BJ (cell line): Measurements from ENCODE around the gene REX1BD. TPM values are rescaled to one million over a fixed set of nuclear protein-coding genes. Genes with fewer than 3 reads are reported as not detected.

Experiments
- CTCF ChIA-PET: fragments of 350-600 bp; formaldehyde crosslinking; extraction: SDS; loops from one replicate; lab custom pipeline; 2021; ENCODE audit warnings: antibody characterized with exemption, inconsistent platforms; lab: Yijun Ruan, JAX
- POLR2A ChIA-PET: fragments of 300-600 bp; sonication (Branson Sonifier 250); formaldehyde crosslinking; extraction: SDS; loops from one replicate; lab custom pipeline; 2021; ENCODE audit warnings: antibody characterized with exemption; lab: Charles Lee
- DNase-seq: peaks from one replicate; pipeline ENCODE4 v3.0.0-alpha.2; 2011; ENCODE audit warnings: low read depth
- H3K27me3 ChIP-seq: 2 replicates; pipeline ENCODE4 v1.6.0; 2011; ENCODE audit warnings: low read length; ENCODE audit not compliant: control insufficient read depth, insufficient read depth
- H3K36me3 ChIP-seq: 2 replicates; pipeline ENCODE4 v1.5.1; 2011; ENCODE audit warnings: low read length; ENCODE audit not compliant: control insufficient read depth, insufficient read depth
- H3K4me3 ChIP-seq: 2 replicates; pipeline ENCODE4 v1.5.1; 2011; ENCODE audit warnings: low read depth, mild to moderate bottlenecking, control low read depth, low read length
- polyA plus RNA-seq: library from polyadenylated mRNA; depleted of rRNA; stranded (reverse); fragments of >200 nt; gene quantifications from 2 replicates; pipeline ENCODE4 v1.2.3, GENCODE V29; 2011
- TF ChIP-seq, protein P1 (sequence below): IDR thresholded peaks from 2 replicates; pipeline ENCODE4 v1.5.1; 2011; ENCODE audit warnings: low read depth, mild to moderate bottlenecking, control low read depth, inconsistent platforms, low read length, moderate library complexity; ENCODE audit not compliant: insufficient read depth

REX1BD gene
- polyA plus RNA-seq, 1 experiment = 24.3 TPM

DNA sequence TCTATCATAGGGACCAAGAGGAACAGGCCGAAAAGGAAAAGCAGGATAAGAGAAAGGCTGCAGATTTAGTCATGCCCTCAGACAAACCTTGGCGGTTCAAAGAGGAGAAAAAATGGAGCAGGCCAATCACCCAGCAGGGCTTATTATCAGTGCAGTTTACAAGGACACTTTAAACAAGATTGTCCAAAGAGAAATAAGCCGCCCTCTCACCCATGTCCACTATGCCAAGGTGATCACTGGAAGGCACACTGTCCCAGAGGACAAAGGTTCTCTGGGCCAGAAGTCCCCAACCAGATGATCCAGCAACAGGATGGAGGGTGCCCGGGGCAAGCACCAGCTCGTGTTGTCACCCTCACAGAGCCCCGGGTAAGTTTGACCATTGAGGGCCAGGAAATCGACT, 8.3 kb upstream of the REX1BD start:
- Histone ChIP-seq H3K4me3 (no peak overlapping the region), H3K36me3 (peaks cover 9% of the 10 kb centered on the region), H3K27me3 (no peaks in the 10 kb centered on the region; the same call in 1 of the 2 replicates)
- ChIA-PET CTCF (interaction anchor here (0.6 to 2.4 kb wide), 5 partner anchors 8 to 93 kb away, joined by 3 to 14 read pairs (median 3); partner anchors contain the start of gene REX1BD), POLR2A (no interaction called here)
- TF ChIP-seq, protein P1, sequence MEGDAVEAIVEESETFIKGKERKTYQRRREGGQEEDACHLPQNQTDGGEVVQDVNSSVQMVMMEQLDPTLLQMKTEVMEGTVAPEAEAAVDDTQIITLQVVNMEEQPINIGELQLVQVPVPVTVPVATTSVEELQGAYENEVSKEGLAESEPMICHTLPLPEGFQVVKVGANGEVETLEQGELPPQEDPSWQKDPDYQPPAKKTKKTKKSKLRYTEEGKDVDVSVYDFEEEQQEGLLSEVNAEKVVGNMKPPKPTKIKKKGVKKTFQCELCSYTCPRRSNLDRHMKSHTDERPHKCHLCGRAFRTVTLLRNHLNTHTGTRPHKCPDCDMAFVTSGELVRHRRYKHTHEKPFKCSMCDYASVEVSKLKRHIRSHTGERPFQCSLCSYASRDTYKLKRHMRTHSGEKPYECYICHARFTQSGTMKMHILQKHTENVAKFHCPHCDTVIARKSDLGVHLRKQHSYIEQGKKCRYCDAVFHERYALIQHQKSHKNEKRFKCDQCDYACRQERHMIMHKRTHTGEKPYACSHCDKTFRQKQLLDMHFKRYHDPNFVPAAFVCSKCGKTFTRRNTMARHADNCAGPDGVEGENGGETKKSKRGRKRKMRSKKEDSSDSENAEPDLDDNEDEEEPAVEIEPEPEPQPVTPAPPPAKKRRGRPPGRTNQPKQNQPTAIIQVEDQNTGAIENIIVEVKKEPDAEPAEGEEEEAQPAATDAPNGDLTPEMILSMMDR = no peak
- no peak for DNase-seq

DNA sequence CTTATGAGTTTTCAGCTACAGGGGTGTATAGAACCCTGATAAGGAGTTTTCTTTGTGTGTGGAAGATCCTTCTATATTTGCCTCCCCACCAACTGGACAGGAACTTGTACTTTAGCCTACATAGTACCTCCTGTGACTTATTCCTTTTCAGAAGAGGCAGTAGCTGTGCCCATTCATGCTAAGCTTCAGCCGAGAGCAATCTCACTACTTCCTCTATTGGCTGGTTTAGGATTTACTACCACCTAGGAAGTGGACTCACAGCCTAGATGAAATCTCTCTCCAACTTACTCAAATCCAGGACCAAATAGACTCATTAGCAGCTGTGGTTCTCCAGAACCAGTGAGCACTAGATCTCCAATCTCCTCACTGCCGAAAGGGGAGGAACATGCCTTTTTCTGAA, 2.3 kb upstream of the REX1BD start:
- Histone ChIP-seq H3K27me3 (no peaks in the 10 kb centered on the region; the same call in 1 of the 2 replicates), H3K36me3 (peaks cover 4% of the 10 kb centered on the region), H3K4me3 (no peak overlapping the region)
- TF ChIP-seq, protein P1 = no peak
- CTCF ChIA-PET = interaction anchor here (1.1 to 5.3 kb wide), 6 partner anchors 8 to 280 kb away, joined by 4 to 37 read pairs (median 8); partner anchors contain the start of gene UBA52
- DNase-seq = no peak
- POLR2A ChIA-PET = interaction anchor here (0.6 kb wide), 1 partner anchor 28 kb away, joined by 10 read pairs; no protein-coding TSS in a partner anchor

DNA sequence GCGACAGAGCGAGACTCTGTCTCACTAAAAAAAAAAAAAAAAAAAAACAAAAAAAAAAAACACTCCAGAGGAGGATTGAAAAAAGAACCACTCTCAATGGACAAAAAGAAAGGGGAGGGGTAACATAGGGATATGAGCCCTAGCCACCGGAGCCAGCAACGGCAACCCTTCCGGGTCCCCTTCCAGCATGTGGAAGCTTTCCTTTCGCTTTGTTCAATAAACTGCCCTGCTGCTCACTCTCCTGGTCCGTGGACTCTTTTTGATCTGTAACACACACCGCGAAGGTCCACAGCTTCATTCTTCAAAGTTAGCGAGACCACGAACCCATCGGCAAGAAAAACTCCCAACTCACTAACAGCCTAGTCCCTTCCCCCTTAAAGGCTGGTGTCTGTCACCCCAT, 1.0 kb upstream of the REX1BD start:
- TF ChIP-seq, protein P1 = no peak
- POLR2A ChIA-PET = no interaction called here
- CTCF ChIA-PET = interaction anchor here (0.5 to 5.3 kb wide), 18 partner anchors 7 to 1473 kb away, joined by 3 to 37 read pairs (median 7); partner anchors contain the start of genes UBA52 and UPF1
- DNase-seq = no peak
- H3K4me3 ChIP-seq = no peak overlapping the region
- H3K36me3 ChIP-seq = peaks cover 4% of the 10 kb centered on the region
- no peaks in the 10 kb centered on the region; the same call in 1 of the 2 replicates for H3K27me3 ChIP-seq

DNA sequence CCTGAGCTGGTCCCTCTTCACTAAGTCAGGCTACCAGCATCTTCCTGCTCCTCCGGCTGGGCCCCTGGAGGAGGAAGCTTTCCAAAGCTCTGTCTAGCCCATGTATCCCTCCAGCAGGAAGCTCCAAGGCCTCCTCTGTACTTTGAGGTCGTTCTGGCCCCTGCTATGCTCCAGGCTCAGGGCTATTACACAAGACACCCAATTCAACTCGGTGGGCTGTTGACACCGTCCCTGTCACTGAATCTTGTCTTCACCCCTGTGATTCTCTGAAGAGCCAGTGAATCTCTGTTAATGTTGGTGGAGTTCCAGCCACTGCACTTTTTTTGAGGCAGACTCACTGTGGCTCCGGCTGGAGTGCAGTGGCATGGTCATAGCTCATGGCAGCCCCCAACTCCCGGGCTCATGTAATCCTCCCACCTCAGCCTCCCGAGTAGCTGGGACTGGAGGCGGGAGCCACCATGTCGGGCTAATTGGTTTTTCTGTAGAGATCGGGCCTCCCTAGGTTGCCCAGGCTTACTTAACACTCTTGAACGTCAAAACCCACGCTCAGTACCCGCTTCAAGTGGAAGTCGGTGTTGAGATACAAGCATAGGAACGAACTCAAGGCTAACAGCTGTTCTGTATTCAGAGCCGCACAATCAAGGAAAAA, 512 bp upstream of the REX1BD start:
- TF ChIP-seq, protein P1 = no peak
- peaks cover 4% of the 10 kb centered on the region for H3K36me3 ChIP-seq
- DNase-seq = no peak

More for the DNA sequence above, 512 bp upstream of the REX1BD start:
- ChIA-PET POLR2A (interaction anchor here (0.5 kb wide), 1 partner anchor 106 kb away, joined by 3 read pairs; no protein-coding TSS in a partner anchor), CTCF (interaction anchor here (0.5 to 5.3 kb wide), 25 partner anchors 8 to 1473 kb away, joined by 3 to 37 read pairs (median 5); partner anchors contain the start of genes UBA52 and UPF1)
- Histone ChIP-seq H3K27me3 (no peaks in the 10 kb centered on the region), H3K4me3 (peak overlapping the region; percentile 76)
